ENCODE results near the gene ARID3A. TPM values are rescaled to one million over a fixed set of nuclear protein-coding genes. Genes with fewer than 3 reads are reported as not detected.

ARID3A gene
- total RNA-seq, 1 donor from 2014 or later: 35.0 TPM

GRCh38 chr19:944663-945241 lies 18.9 kb downstream of the ARID3A start:
- DNase-seq (ENCODE audit: low spot score): no peak
- Mint-ChIP-seq H3K27ac (no peak overlapping the region), H3K27me3 (ENCODE audit: insufficient read depth) (peaks cover 4% of the 10 kb centered on the region), H3K9me3 (no peaks in the 10 kb centered on the region), H3K4me3 (no peak overlapping the region), H3K36me3 (ENCODE audit: low read depth) (peaks cover 13% of the 10 kb centered on the region), H3K4me1 (ENCODE audit: low read depth) (peaks cover 6% of the 10 kb centered on the region)
- intact Hi-C loops (cut with micrococcal nuclease): no loop called here

GRCh38 chr19:945401-946252 lies 19.8 kb downstream of the ARID3A start:
- no peak overlapping the region for H3K4me3 Mint-ChIP-seq
- H3K4me1 Mint-ChIP-seq (ENCODE audit: low read depth): no peaks in the 10 kb centered on the region
- H3K27me3 Mint-ChIP-seq (ENCODE audit: insufficient read depth): no peaks in the 10 kb centered on the region
- H3K27ac Mint-ChIP-seq: no peak overlapping the region
- intact Hi-C loops (cut with micrococcal nuclease): no loop called here
- no peak for DNase-seq (ENCODE audit: low spot score)
- no peaks in the 10 kb centered on the region for H3K9me3 Mint-ChIP-seq
- H3K36me3 Mint-ChIP-seq (ENCODE audit: low read depth): peaks cover 7% of the 10 kb centered on the region

DNA sequence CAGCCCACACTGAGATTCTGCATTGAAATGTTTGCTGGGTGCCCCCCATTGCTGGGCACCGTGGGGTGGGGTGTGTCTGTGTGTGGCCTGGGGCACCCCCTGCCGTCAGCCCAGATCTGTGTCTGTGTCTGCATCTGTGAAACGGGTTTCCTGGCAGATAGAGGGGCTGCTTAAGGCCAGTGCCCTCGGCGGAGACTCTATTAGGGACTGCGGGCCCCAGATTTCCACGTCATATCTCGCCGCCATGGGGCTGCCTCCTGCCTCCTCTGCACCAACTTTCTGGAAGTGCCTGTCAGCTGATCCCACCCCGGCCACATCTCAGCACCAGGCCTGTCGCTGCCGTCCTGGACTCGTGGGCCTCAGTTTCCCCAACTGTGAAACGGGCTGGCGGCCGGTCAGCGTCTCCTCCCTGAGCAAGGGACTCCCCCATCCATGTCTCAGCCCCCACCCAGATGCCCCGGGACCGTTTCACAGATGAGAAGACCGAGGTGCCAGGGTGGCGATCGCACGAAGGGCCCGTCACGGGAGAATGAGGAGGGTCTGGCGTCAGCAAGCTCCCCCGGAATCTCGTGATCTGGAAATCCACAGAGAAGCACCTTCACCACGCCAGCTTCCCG lies 21.4 kb downstream of the ARID3A start:
- H3K4me3 Mint-ChIP-seq: no peak overlapping the region
- intact Hi-C loops (cut with micrococcal nuclease): no loop called here
- no peak overlapping the region for H3K27ac Mint-ChIP-seq
- peaks cover 3% of the 10 kb centered on the region for H3K36me3 Mint-ChIP-seq (ENCODE audit: low read depth)
- no peaks in the 10 kb centered on the region for H3K4me1 Mint-ChIP-seq (ENCODE audit: low read depth)
- no peaks in the 10 kb centered on the region for H3K27me3 Mint-ChIP-seq (ENCODE audit: insufficient read depth)
- H3K9me3 Mint-ChIP-seq: no peaks in the 10 kb centered on the region
- no peak for DNase-seq (ENCODE audit: low spot score)

DNA sequence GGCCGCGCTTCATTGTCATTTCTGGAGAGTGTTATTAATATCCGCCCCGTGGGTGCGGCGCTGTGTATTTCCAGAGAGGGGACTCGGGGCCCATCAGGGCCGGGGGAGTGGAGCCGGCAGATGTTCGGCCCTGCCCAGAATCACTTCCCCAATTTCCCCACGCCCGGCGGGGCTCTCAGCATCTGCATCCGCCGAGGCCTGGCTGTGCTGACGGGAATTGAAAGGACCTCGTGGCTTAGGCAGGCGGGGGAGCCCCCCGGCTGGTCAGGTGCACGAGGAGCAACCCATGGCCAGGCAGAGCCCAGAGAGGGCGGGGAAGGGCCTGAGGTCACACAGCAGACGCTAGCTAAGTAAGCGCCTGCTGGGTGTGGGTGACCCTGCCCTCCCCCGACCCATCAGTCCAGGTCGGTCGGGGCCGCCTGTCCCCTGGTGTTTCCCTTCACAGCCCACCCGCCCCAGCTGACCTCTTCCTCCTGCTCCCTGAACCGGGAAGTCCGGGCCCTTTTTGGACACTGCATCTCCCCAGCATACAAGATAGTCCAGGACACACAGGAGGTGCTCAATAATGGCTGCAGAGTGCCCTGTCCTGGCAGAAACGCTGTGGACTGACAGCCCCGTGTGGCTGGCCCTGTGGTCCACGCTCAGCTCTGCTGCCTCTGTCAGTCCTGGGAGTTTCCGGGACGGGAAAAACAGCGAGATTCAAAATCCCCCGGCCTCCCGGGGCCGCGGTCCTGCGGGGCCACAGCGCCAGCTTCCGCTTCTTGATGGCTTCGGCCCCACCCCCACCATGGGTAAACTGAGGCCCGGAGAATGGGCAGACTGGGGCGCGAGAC lies 22.1 kb downstream of the ARID3A start:
- no peak for DNase-seq (ENCODE audit: low spot score)
- intact Hi-C loops (cut with micrococcal nuclease): no loop called here
- H3K27me3 Mint-ChIP-seq (ENCODE audit: insufficient read depth): no peaks in the 10 kb centered on the region
- no peak overlapping the region for H3K27ac Mint-ChIP-seq
- no peaks in the 10 kb centered on the region for H3K4me1 Mint-ChIP-seq (ENCODE audit: low read depth)
- H3K4me3 Mint-ChIP-seq: no peak overlapping the region
- peaks cover 3% of the 10 kb centered on the region for H3K36me3 Mint-ChIP-seq (ENCODE audit: low read depth)
- H3K9me3 Mint-ChIP-seq: no peaks in the 10 kb centered on the region

GRCh38 chr19:948842-949496 lies 23.1 kb downstream of the ARID3A start:
- DNase-seq (ENCODE audit: low spot score): no peak
- no peak overlapping the region for H3K4me3 Mint-ChIP-seq
- no peaks in the 10 kb centered on the region for H3K36me3 Mint-ChIP-seq (ENCODE audit: low read depth)
- H3K27ac Mint-ChIP-seq: no peak overlapping the region
- H3K4me1 Mint-ChIP-seq (ENCODE audit: low read depth): no peaks in the 10 kb centered on the region
- no peaks in the 10 kb centered on the region for H3K27me3 Mint-ChIP-seq (ENCODE audit: insufficient read depth)
- intact Hi-C loops (cut with micrococcal nuclease): no loop called here
- H3K9me3 Mint-ChIP-seq: no peaks in the 10 kb centered on the region

GRCh38 chr19:950352-951066 lies 24.7 kb downstream of the ARID3A start:
- Mint-ChIP-seq H3K9me3 (no peaks in the 10 kb centered on the region), H3K4me3 (no peak overlapping the region), H3K27ac (no peak overlapping the region), H3K27me3 (ENCODE audit: insufficient read depth) (no peaks in the 10 kb centered on the region), H3K36me3 (ENCODE audit: low read depth) (no peaks in the 10 kb centered on the region), H3K4me1 (ENCODE audit: low read depth) (no peaks in the 10 kb centered on the region)
- no peak for DNase-seq (ENCODE audit: low spot score)
- intact Hi-C loops (cut with micrococcal nuclease): no loop called here

DNA sequence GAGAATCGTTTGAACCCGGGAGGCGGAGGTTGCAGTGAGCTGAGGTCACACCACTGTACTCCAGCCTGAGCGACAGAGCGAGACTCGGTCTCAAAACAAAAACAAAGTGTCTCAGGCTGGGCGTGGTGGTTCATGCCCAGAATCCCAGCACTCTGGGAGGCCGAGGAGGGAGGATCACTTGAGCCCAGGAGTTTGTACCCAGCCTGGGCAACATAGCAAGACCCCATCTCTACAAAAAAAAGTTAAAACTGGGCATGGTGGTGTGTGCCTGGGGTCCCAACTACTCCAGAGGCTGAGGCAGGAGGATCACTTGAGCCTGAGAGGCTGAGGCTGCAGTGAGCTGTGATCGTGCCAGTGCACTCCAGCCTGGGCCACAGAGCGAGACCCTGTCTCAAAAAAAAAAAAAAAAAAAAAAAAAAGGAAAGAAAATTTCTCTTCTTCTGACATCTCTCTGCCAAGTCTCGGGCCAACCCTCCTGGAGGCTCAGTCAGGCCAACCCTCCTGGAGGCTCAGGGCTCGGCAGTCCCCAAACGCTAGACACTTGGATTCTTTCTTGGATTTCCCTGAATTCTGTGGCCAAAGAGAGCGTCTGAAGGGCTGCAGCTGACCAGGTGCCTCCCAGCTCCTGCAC lies 26.3 kb downstream of the ARID3A start:
- Mint-ChIP-seq H3K9me3 (no peaks in the 10 kb centered on the region), H3K4me1 (ENCODE audit: low read depth) (no peaks in the 10 kb centered on the region), H3K27ac (no peak overlapping the region), H3K36me3 (ENCODE audit: low read depth) (no peaks in the 10 kb centered on the region), H3K27me3 (ENCODE audit: insufficient read depth) (no peaks in the 10 kb centered on the region), H3K4me3 (no peak overlapping the region)
- DNase-seq (ENCODE audit: low spot score): no peak
- intact Hi-C loops (cut with micrococcal nuclease): no loop called here

GRCh38 chr19:952680-953444 lies 27.0 kb downstream of the ARID3A start:
- intact Hi-C loops (cut with micrococcal nuclease): no loop called here
- no peak overlapping the region for H3K4me3 Mint-ChIP-seq
- H3K27ac Mint-ChIP-seq: no peak overlapping the region
- H3K9me3 Mint-ChIP-seq: no peaks in the 10 kb centered on the region
- DNase-seq (ENCODE audit: low spot score): no peak
- H3K4me1 Mint-ChIP-seq (ENCODE audit: low read depth): no peaks in the 10 kb centered on the region
- no peaks in the 10 kb centered on the region for H3K36me3 Mint-ChIP-seq (ENCODE audit: low read depth)
- no peaks in the 10 kb centered on the region for H3K27me3 Mint-ChIP-seq (ENCODE audit: insufficient read depth)

DNA sequence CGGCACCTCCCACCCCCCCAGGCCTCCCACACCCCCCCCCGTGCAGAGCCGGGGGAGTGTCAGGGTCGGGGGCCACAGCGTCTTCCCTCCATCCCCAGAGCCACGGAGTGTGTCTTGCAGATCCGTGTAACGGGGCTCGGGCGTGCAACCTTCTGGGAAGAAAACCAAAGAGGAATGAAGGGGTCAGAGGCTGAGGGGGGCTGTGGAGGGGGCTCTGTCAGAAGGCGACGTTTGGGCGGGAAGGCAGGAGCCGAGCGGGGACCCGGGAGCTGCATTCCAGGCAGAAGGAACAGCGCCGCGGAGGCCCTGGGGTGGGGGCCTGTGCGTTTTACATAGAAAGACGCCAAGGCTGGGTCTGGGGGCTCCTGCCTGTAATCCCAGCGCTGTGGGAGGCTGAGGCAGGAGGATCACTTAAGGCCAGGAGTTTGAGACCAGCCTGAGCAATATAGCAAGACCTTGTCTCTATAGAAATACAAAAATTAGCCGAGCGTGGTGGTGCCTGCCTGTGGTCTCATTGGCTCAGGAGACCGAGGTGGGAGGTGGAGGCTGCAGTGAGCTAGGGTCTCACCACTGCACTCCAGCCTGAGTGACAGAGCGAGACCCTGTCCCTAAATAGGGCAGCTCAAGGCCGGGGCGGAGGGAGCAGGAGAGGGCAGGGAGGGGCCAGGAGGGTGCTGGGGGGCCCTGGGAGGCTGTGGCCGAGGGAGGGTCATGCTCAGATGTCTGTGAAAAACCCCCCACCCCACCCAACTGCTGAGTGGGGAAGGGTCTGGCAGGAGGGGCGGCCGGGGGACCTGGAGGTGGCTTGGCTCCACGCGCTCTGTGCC lies 27.8 kb downstream of the ARID3A start:
- Mint-ChIP-seq H3K27me3 (ENCODE audit: insufficient read depth) (no peaks in the 10 kb centered on the region), H3K4me1 (ENCODE audit: low read depth) (peaks cover under 1% of the 10 kb centered on the region), H3K27ac (no peak overlapping the region), H3K9me3 (no peaks in the 10 kb centered on the region), H3K4me3 (no peak overlapping the region), H3K36me3 (ENCODE audit: low read depth) (no peaks in the 10 kb centered on the region)
- intact Hi-C loops (cut with micrococcal nuclease): no loop called here
- DNase-seq (ENCODE audit: low spot score): no peak

GRCh38 chr19:954272-954671 lies 28.4 kb downstream of the ARID3A start:
- H3K9me3 Mint-ChIP-seq: no peaks in the 10 kb centered on the region
- H3K36me3 Mint-ChIP-seq (ENCODE audit: low read depth): no peaks in the 10 kb centered on the region
- H3K27ac Mint-ChIP-seq: no peak overlapping the region
- no peaks in the 10 kb centered on the region for H3K27me3 Mint-ChIP-seq (ENCODE audit: insufficient read depth)
- H3K4me1 Mint-ChIP-seq (ENCODE audit: low read depth): peaks cover 4% of the 10 kb centered on the region
- intact Hi-C loops (cut with micrococcal nuclease): no loop called here
- H3K4me3 Mint-ChIP-seq: no peak overlapping the region
- no peak for DNase-seq (ENCODE audit: low spot score)

Measured in activated T-helper 1 cell treated with anti-CD3 and anti-CD28 coated beads, Interleukin-12 subunit alpha, Interleukin-12 subunit beta, Interleukin-2, Interleukin-4 antibody, amounts not matched to agents 30 ng/mL and 10 ng/mL and 1 ng/mL, durations not matched to agents 14 hours and 24 hours and 36 hours (primary cell).